GM12864 (cell line): Measurements from ENCODE around the gene FITM1.

Experiments
- DNase-seq: peaks from one replicate; pipeline ENCODE4 v3.0.0-alpha.2; 2011; ENCODE audit warnings: low read depth
- H3K4me3 ChIP-seq: 2 replicates; pipeline ENCODE4 v1.5.1; 2011; ENCODE audit warnings: mild to moderate bottlenecking, low read depth, low read length, control low read depth
- CTCF ChIP-seq: IDR thresholded peaks from 2 replicates; pipeline ENCODE4 v1.5.1; 2011; ENCODE audit warnings: low read depth, mild to moderate bottlenecking, moderate library complexity, low read length, control low read depth, inconsistent platforms; ENCODE audit errors: missing control alignments

FITM1 gene

DNA sequence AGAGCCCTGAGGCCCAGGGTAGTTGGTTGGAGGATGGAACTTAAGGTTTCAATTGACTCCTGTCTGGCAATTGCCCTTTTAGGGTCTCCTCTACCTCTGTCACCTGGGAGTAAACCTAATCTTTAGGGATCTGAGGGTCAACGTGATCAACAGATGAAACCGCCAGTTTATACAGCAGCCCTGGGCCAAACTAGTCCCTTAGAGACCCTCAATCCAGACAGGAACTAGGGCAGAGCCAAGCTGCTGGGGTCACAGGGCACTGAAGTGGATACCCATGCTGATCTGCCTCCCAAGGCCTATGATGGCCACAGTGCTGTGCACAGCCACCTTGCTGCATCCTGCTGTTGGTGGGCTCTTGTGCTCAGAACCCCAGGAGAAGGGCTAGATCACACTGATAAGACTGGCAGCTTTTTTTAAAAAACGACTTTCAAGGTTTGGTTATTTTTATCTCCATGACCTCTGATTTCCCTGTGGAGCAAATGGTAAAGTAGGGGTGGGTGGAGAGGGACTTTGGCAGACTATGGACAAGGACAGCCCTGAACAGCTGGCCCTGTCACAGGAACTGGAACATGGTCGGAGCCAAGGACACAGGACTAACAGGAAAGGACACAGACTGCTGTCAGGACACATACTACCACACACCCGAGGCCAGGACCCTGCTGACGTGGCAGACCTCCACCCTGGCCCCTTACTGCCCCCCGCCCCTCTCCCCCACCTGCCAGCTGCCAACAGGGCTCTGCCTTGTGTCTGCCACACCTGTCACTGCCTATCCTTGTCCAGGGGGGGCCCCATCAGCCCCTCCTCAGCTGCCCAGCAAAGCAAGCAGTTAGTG, 474 bp downstream of the FITM1 start:
- DNase-seq: no peak
- no peak for TF ChIP-seq CTCF
- no peak overlapping the region for H3K4me3 ChIP-seq

GRCh38 chr14:24131549-24131966, 1.1 kb downstream of the FITM1 start:
- DNase-seq: no peak
- no peak for TF ChIP-seq CTCF
- H3K4me3 ChIP-seq: no peak overlapping the region

DNA sequence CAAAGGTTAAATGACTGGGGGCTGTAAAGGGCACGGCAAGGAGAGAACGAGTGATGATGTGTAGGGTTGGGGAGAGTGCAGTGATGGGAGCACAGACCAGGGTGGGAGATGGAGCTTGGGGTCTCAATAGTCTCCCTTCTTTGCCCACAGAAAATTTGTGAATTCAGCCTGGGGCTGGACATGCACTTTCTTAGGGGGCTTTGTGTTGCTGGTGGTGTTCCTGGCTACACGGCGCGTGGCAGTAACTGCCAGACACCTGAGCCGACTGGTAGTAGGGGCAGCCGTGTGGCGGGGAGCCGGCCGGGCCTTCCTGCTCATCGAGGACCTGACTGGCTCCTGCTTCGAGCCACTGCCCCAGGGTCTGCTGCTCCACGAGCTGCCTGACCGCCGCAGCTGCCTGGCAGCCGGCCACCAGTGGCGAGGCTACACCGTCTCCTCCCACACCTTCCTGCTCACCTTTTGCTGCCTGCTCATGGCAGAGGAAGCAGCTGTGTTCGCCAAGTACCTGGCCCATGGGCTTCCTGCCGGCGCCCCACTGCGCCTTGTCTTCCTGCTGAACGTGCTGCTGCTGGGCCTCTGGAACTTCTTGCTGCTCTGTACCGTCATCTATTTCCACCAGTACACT, 1.7 kb downstream of the FITM1 start:
- H3K4me3 ChIP-seq: no peak overlapping the region
- TF ChIP-seq CTCF: no peak
- DNase-seq: no peak

DNA sequence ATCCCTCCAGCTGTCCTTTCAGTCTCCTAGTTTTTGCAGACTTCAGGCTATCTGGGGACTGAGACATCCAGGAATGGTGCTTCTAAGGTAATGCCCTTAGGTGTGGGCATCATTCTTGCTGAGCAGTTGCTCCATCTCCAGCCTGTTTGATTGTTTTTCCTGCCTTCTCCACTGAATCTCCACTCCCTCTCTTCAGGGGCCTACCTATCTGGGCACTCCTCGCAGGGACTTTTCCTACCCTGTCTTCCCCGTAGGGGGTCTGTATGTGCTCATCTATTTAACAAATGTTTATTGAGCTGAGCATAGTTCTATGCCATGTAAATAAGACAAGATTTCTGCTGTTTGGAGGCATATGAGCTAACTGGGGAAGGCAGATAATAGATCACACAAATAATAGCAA, 2.5 kb downstream of the FITM1 start:
- DNase-seq: no peak
- H3K4me3 ChIP-seq: no peak overlapping the region
- TF ChIP-seq CTCF: no peak

DNA sequence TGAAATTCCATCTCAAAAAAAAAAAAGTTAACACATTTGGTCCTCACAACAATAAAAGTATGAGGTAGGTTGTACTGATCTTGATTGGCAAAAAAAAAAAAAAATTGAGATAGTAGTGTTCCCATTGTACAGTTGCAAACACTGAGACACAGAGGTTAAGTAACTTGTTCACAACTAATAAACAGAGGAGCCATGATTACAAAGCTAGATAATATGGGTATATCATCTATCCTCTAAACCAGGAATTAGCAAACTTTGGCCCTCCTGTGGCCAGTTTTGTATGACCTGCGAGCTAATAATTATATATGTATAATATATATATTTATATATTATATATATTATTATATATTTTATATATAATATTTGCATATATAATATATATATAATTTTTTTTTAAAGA, 3.3 kb downstream of the FITM1 start:
- no peak for DNase-seq
- no peak for TF ChIP-seq CTCF
- no peak overlapping the region for H3K4me3 ChIP-seq

- peak overlapping the region; percentile 95 for H3K4me3 ChIP-seq
- no peak for DNase-seq
- TF ChIP-seq CTCF: no peak
Observed at GRCh38 chr14:24135584-24135833, 5.0 kb downstream of the FITM1 start.
